SU-DHL-6 (cell line): ENCODE results near the gene UNC13C.

Experiments
- H2AFZ ChIP-seq: fragments of 200-600 bp; sonication (generic); 2 replicates; pipeline ENCODE4 v1.6.1; 2014; ENCODE audit warnings: low read depth, mild to moderate bottlenecking, moderate library complexity, mixed read lengths, antibody characterized with exemption, low read length; ENCODE audit not compliant: severe bottlenecking
- H3F3A ChIP-seq: fragments of 200-600 bp; shearing (Covaris generic); 2 replicates; pipeline ENCODE4 v1.6.0; 2016; ENCODE audit warnings: antibody characterized with exemption, mild to moderate bottlenecking; ENCODE audit not compliant: insufficient read depth
- H3K27ac ChIP-seq: fragments of 200-600 bp; sonication (generic); 2 replicates; pipeline ENCODE4 v1.5.1; 2016; ENCODE audit warnings: low read depth, mild to moderate bottlenecking, low read length, moderate library complexity, mixed read lengths
- H3K27me3 ChIP-seq: fragments of 200-600 bp; sonication (generic), shearing (Covaris generic); 2 replicates; pipeline ENCODE4 v1.6.0; 2014; ENCODE audit warnings: mild to moderate bottlenecking, low read length
- H3K36me3 ChIP-seq: fragments of 200-600 bp; sonication (generic); 2 replicates; pipeline ENCODE4 v1.6.1; 2014; ENCODE audit warnings: mild to moderate bottlenecking, low read length, mixed read lengths
- H3K4me2 ChIP-seq: fragments of 300-600, 200-600 bp; shearing (Covaris generic), sonication (generic); 2 replicates; pipeline ENCODE4 v1.6.0; 2014; ENCODE audit warnings: low read length, low read depth, mild to moderate bottlenecking; ENCODE audit not compliant: poor library complexity, severe bottlenecking
- H3K4me3 ChIP-seq: fragments of 200-600 bp; sonication (generic); 2 replicates; pipeline ENCODE4 v1.5.1; 2014; ENCODE audit warnings: antibody characterized with exemption, low read length, mild to moderate bottlenecking, mixed read lengths; ENCODE audit not compliant: insufficient read depth, poor library complexity, severe bottlenecking
- H3K79me2 ChIP-seq: fragments of 200-600 bp; sonication (generic); 2 replicates; pipeline ENCODE4 v1.6.1; 2014; ENCODE audit warnings: mild to moderate bottlenecking, low read length, moderate library complexity; ENCODE audit not compliant: insufficient read depth
- H3K9ac ChIP-seq: fragments of 200-600 bp; sonication (generic); 2 replicates; pipeline ENCODE4 v1.7.0; 2014; ENCODE audit warnings: mild to moderate bottlenecking, low read length
- H3K9me2 ChIP-seq: fragments of 200-600 bp; sonication (generic); replicated peaks from 2 replicates; pipeline ENCODE4 v1.6.1; 2014; ENCODE audit warnings: low read length; ENCODE audit not compliant: insufficient read depth
- H3K9me3 ChIP-seq: fragments of 200-600 bp; sonication (generic); 2 replicates; pipeline ENCODE4 v1.6.1; 2014; ENCODE audit warnings: low read length, mixed read lengths; ENCODE audit not compliant: insufficient read depth
- H4K20me1 ChIP-seq: fragments of 200-600 bp; sonication (generic); 2 replicates; pipeline ENCODE4 v1.6.1; 2014; ENCODE audit warnings: low read depth, mild to moderate bottlenecking, antibody characterized with exemption, low read length, moderate library complexity, mixed read lengths
- EZH2phosphoT487 ChIP-seq: fragments of 200-600 bp; sonication (generic), shearing (Covaris generic); conservative IDR thresholded peaks from 2 replicates; pipeline ENCODE4 v1.6.1; 2018; ENCODE audit warnings: mild to moderate bottlenecking, antibody characterized with exemption, low read length, moderate library complexity, mixed read lengths
- TF ChIP-seq, protein P1 (sequence below): fragments of 200-600 bp; sonication (generic); IDR thresholded peaks from one replicate; pipeline ENCODE4 v1.5.1; 2017; ENCODE audit warnings: antibody characterized with exemption, mild to moderate bottlenecking, low read length, moderate library complexity; ENCODE audit not compliant: insufficient read depth, poor library complexity, severe bottlenecking

Gene UNC13C

GRCh38 chr15:54256190-54256589, 277.9 kb downstream of the UNC13C start:
- TF ChIP-seq, protein P1, sequence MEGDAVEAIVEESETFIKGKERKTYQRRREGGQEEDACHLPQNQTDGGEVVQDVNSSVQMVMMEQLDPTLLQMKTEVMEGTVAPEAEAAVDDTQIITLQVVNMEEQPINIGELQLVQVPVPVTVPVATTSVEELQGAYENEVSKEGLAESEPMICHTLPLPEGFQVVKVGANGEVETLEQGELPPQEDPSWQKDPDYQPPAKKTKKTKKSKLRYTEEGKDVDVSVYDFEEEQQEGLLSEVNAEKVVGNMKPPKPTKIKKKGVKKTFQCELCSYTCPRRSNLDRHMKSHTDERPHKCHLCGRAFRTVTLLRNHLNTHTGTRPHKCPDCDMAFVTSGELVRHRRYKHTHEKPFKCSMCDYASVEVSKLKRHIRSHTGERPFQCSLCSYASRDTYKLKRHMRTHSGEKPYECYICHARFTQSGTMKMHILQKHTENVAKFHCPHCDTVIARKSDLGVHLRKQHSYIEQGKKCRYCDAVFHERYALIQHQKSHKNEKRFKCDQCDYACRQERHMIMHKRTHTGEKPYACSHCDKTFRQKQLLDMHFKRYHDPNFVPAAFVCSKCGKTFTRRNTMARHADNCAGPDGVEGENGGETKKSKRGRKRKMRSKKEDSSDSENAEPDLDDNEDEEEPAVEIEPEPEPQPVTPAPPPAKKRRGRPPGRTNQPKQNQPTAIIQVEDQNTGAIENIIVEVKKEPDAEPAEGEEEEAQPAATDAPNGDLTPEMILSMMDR = no peak
- TF ChIP-seq EZH2phosphoT487 = no peak
- Histone ChIP-seq H3K9me2 (peaks cover 3% of the 10 kb centered on the region; the same call in 1 of the 2 replicates), H3K4me2 (no peak overlapping the region), H4K20me1 (no peaks in the 10 kb centered on the region), H3K9me3 (no peaks in the 10 kb centered on the region), H3F3A (no peaks in the 10 kb centered on the region), H3K27me3 (0 out of 2 replicates have a peak, but pooled peaks cover 4% of the 10 kb centered on the region), H2AFZ (no peak overlapping the region), H3K27ac (no peak overlapping the region), H3K79me2 (no peaks in the 10 kb centered on the region), H3K9ac (no peak overlapping the region), H3K4me3 (no peak overlapping the region), H3K36me3 (no peaks in the 10 kb centered on the region)

DNA sequence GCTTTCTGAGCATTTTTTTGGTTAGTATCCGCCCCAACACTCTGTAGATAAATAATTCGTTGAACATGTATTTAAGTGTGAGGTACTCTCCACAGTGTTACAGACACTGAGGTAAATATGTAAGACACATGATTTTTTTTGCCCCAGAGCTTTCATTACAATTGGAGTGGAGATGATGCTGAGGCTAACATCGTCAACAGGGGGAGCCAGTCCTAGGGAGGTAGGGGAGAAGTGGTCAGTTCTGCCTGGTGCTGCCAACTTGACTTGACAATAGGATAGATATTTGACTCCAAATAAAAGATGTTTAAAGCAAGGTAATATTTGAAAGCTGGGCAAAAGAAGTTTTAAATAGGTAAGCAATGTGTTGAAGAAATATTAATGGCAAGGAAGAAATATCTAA, 295.7 kb downstream of the UNC13C start:
- H3K27me3 ChIP-seq = no peaks in the 10 kb centered on the region
- H3K27ac ChIP-seq = no peak overlapping the region
- H3F3A ChIP-seq = no peaks in the 10 kb centered on the region
- no peaks in the 10 kb centered on the region for H3K9me2 ChIP-seq
- H3K9ac ChIP-seq = no peak overlapping the region
- H3K9me3 ChIP-seq = no peaks in the 10 kb centered on the region
- TF ChIP-seq EZH2phosphoT487 = no peak
- TF ChIP-seq, protein P1 = no peak
- no peak overlapping the region for H3K4me3 ChIP-seq
- H2AFZ ChIP-seq = no peak overlapping the region
- H3K4me2 ChIP-seq = no peak overlapping the region
- no peaks in the 10 kb centered on the region for H3K79me2 ChIP-seq
- H4K20me1 ChIP-seq = no peaks in the 10 kb centered on the region
- no peaks in the 10 kb centered on the region for H3K36me3 ChIP-seq

- Histone ChIP-seq H2AFZ (no peak overlapping the region), H3K9me3 (no peaks in the 10 kb centered on the region), H3K36me3 (no peaks in the 10 kb centered on the region), H3K79me2 (no peaks in the 10 kb centered on the region), H3K27me3 (no peaks in the 10 kb centered on the region), H3F3A (no peaks in the 10 kb centered on the region), H3K4me2 (no peak overlapping the region), H3K9ac (no peak overlapping the region), H4K20me1 (no peaks in the 10 kb centered on the region), H3K27ac (no peak overlapping the region), H3K4me3 (no peak overlapping the region), H3K9me2 (no peaks in the 10 kb centered on the region)
- TF ChIP-seq EZH2phosphoT487 = no peak
- TF ChIP-seq, protein P1 = no peak
Observed at GRCh38 chr15:54277834-54278233, 299.6 kb downstream of the UNC13C start.
